Esophagus squamous epithelium (tissue), 5 donors: Measurements from ENCODE around the gene CLEC4F. TPM values are rescaled to one million over a fixed set of nuclear protein-coding genes. Genes with fewer than 3 reads are reported as not detected.
"Not testable (repeated sequence)": the region's sequence is repeated elsewhere in the genome, so short reads cannot be mapped to it uniquely, and the experiment has no call there.

Source experiments
- DNase-seq: peaks from one replicate; lab custom pipeline; 2025; lab: John Stamatoyannopoulos, UW
- H3K27ac ChIP-seq, 4 donors: fragments of 200-600 bp; sonication (generic); one replicate each; pipeline ENCODE4 v1.5.1; 2016 to 2019; ENCODE audit warnings: mild to moderate bottlenecking in 1 of 4
- H3K27me3 ChIP-seq, 4 donors: fragments of 200-600 bp; sonication (generic); 1 replicate in 3 of 4; 2 replicates in 1 of 4; pipeline versions ENCODE4 v1.5.1 to v1.6.0; 2017 to 2021; ENCODE audit warnings: antibody characterized with exemption in 1 of 4
- H3K36me3 ChIP-seq, 3 donors: fragments of 200-600 bp; sonication (generic); one replicate each; pipeline ENCODE4 v1.5.1; 2016 to 2019
- H3K4me1 ChIP-seq, 3 donors: fragments of 200-600 bp; sonication (generic); one replicate each; pipeline ENCODE4 v1.5.1; 2017 to 2019
- H3K4me3 ChIP-seq, 4 donors: fragments of 200-600 bp; sonication (generic); 1 replicate in 3 of 4; 2 replicates in 1 of 4; pipeline ENCODE4 v1.5.1; 2016 to 2019; ENCODE audit warnings: mild to moderate bottlenecking in 2 of 4, moderate library complexity in 1 of 4
- H3K9me3 ChIP-seq, 3 donors: fragments of 200-600 bp; sonication (generic); one replicate each; pipeline ENCODE4 v1.5.1; 2016 to 2019
- POLR2A ChIP-seq, 4 donors: fragments of 450-650 bp; IDR thresholded peaks; one replicate each; pipeline ENCODE4 v1.6.1; 2017; ENCODE audit warnings: antibody characterized with exemption in 4 of 4, mild to moderate bottlenecking in 4 of 4, moderate library complexity in 3 of 4
- WGBS, 2 donors: methylation state at CpG; one replicate each; pipeline ENCODE4 v1.1.5; 2018; 5-methylcytosine and 5-hydroxymethylcytosine counted together
- intact Hi-C: fragments of 100-400 bp; cut with DNase I; formaldehyde crosslinking; loops from one replicate; pipeline ENCODE4 v1.15.0; 2022
- total RNA-seq, 4 donors: library from RNA; depleted of rRNA; stranded (reverse); fragments of >200 nt; gene quantifications; one replicate each; pipeline ENCODE4 v1.1.0, GENCODE V29; 2016
- TF ChIP-seq, protein P1 (sequence below), 6 experiments: fragments of 450-650 bp in 4 of 6; fragments of 200-600 bp in 2 of 6; sonication (generic) in 2 of 6; IDR thresholded peaks; one replicate each; pipeline ENCODE4 v1.5.1; 2016 to 2019; ENCODE audit warnings: antibody characterized with exemption in 6 of 6, mild to moderate bottlenecking in 4 of 6, moderate library complexity in 4 of 6
- donor health status: DM: yes; HTN: yes; CAD: no.

CLEC4F gene
- total RNA-seq, 4 donors from 2014 or later, result 0.15 TPM; not detected in 3

DNA sequence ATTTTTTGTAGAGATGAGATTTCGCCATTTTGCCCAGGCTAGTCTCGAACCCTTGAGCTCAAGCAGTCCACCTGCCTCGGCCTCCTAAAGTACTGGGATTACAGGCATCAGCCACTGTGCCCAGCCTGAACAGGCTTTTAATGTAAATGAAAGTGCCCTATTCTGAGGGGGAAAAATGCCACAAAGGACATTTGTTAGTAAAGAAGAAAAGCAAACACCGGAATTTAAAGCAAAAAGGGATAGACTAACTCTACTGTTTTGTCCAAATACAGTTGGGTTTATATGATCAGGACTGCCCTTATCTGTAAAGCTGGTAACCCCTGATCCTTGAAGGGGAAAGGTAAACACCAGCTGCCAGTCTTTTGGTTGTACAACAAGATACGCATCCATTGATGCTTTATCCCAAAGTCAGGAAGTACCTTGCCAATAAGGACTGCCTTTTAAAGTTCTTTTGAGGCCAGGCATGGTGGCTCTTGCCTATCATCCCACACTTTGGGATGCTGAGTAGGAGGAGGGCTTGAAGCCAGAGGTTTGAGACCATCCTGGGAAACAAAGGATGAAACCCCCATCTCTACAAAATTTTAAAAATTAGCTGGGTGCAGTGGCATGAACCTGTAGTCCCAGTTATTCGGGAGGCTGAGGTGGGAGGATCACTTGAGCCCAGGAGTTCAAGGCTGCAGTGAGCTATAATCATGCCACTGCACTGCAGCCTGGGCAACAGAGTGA lies 13.1 kb downstream of the CLEC4F start:
- Histone ChIP-seq H3K27me3 (peaks cover 0 to 29% (median 0%) of the 10 kb centered on the region in 4 donors), H3K27ac (no peak overlapping the region), H3K4me3 (no peak overlapping the region), H3K36me3 (no peaks in the 10 kb centered on the region), H3K9me3 (no peaks in the 10 kb centered on the region), H3K4me1 (no peaks in the 10 kb centered on the region)
- no peak for TF ChIP-seq POLR2A (IDR thresholded peaks at IDR 0.05)
- TF ChIP-seq, protein P1, sequence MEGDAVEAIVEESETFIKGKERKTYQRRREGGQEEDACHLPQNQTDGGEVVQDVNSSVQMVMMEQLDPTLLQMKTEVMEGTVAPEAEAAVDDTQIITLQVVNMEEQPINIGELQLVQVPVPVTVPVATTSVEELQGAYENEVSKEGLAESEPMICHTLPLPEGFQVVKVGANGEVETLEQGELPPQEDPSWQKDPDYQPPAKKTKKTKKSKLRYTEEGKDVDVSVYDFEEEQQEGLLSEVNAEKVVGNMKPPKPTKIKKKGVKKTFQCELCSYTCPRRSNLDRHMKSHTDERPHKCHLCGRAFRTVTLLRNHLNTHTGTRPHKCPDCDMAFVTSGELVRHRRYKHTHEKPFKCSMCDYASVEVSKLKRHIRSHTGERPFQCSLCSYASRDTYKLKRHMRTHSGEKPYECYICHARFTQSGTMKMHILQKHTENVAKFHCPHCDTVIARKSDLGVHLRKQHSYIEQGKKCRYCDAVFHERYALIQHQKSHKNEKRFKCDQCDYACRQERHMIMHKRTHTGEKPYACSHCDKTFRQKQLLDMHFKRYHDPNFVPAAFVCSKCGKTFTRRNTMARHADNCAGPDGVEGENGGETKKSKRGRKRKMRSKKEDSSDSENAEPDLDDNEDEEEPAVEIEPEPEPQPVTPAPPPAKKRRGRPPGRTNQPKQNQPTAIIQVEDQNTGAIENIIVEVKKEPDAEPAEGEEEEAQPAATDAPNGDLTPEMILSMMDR (IDR thresholded peaks at IDR 0.05), result no peak
- 51 to 67% methylated on average over 5 to 6 of the region's 6 CpGs for WGBS, 2 donors
- intact Hi-C loops, result no loop called here
- DNase-seq, result no peak

DNA sequence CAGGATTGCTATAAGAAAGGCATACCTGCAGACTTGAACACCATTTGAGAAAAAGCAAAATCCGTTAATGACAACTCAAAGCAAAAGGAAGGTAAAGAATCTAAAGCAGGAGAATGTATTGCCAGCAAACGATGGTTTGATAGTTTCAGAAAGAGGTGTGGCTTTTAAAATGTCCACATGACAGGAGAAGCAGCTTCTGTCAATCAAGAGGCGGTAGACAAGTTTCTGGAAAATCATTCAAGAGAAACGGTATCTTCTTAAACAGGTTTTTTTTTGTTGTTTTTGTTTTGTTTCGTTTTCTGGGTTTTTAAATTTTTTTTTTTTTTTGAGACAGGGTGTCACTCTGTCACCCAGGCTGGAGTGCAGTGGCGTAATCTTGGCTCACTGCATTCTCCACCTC lies 13.8 kb downstream of the CLEC4F start:
- WGBS, 2 donors, result 38 to 43% methylated on average over 6 of the region's 6 CpGs
- intact Hi-C loops, result no loop called here

DNA sequence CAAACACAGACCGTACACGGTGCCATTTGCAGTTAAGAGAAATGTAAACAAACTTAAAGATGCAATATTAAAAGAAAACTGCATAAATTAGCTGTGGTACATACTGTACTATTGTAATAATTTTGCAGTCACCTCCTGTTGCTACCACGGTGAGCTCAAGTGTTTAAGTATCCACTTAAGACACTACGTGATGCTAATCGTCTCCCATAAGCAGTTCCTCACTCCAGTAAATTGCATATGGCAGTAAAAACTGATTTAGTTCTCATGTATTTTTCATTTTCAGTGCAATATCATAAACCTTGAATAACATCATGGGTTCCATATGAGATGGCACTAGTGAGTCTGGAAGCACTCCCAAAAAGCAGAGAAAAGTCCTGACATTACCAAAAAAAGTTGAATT lies 14.4 kb downstream of the CLEC4F start:
- Histone ChIP-seq H3K27me3 (peaks cover 0 to 31% (median 0%) of the 10 kb centered on the region in 4 donors), H3K27ac (no peak overlapping the region), H3K4me1 (no peaks in the 10 kb centered on the region), H3K9me3 (no peaks in the 10 kb centered on the region), H3K36me3 (no peaks in the 10 kb centered on the region), H3K4me3 (no peak overlapping the region)
- no peak for TF ChIP-seq POLR2A (IDR thresholded peaks at IDR 0.05)
- TF ChIP-seq, protein P1 (IDR thresholded peaks at IDR 0.05), result no peak
- no peak for DNase-seq
- WGBS, 2 donors, result 68 to 84% methylated on average over 5 of the region's 5 CpGs
- intact Hi-C loops, result no loop called here

More for the DNA sequence above, 13.8 kb downstream of the CLEC4F start:
- no peak overlapping the region for H3K4me3 ChIP-seq
- no peak for TF ChIP-seq POLR2A (IDR thresholded peaks at IDR 0.05)
- TF ChIP-seq, protein P1 (IDR thresholded peaks at IDR 0.05), result no peak
- no peaks in the 10 kb centered on the region for H3K36me3 ChIP-seq
- H3K27me3 ChIP-seq, result peaks cover 0 to 31% (median 0%) of the 10 kb centered on the region in 4 donors
- H3K27ac ChIP-seq, result no peak overlapping the region
- H3K9me3 ChIP-seq, result no peaks in the 10 kb centered on the region
- DNase-seq, result no peak
- H3K4me1 ChIP-seq, result no peaks in the 10 kb centered on the region

DNA sequence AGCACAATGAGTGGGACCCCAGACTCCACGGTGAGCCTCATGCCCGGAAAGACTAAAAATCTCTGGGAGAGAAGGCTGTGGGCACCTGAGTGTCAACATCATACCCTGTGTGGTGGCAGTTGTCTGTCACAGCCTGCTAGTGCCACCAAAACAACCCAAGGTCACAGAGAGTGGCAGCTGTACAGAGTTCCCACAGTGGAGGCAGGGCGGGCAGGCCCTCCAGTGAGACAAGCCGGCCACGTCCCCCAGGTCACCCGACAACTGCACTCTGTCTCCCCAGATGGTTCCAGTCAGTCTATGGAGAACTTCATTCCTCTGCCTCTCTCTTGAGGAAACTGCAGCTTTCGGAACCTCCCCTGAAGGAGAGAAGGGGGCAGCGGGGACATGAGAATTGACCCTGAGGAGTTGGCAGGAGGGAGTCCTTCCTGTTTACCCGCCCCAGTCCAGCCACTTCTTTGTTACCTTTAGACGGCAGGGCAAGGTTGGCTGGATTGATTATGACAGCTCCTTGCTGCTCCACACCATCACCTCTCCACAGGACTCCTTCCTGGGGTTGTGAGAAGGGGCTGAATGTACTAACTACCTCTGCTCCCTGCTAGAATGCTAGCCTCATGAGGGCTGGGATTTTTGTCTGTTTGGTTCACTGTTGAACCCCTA lies 18.7 kb downstream of the CLEC4F start:
- TF ChIP-seq, protein P1 (IDR thresholded peaks at IDR 0.05), result no peak
- no peak for TF ChIP-seq POLR2A (IDR thresholded peaks at IDR 0.05)
- WGBS, 2 donors, result 64 to 74% methylated on average over 5 of the region's 10 CpGs
- no peaks in the 10 kb centered on the region for H3K36me3 ChIP-seq

DNA sequence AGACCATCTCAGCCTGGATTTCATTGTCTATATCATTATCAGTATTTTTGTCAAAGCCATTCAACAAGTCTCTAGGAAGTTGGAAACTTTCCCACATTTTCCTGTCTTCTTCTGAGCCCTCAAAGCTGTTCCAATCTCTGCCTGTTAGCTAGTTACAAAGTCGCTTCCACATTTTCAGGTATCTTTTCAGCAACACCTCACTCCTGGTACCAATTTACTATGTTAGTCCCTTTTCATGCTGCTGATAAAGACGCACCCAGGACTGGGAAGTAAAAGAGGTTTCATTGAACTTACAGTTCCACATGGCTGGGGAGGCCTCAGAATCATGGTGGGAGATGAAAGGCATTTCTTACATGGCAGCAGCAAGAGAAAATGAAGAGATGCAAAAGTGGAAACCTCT lies 20.7 kb downstream of the CLEC4F start:
- H3K36me3 ChIP-seq, result no peaks in the 10 kb centered on the region
- H3K4me1 ChIP-seq, result no peaks in the 10 kb centered on the region
- no peak overlapping the region for H3K4me3 ChIP-seq
- H3K9me3 ChIP-seq, result no peaks in the 10 kb centered on the region
- H3K27me3 ChIP-seq, result peaks cover 0 to 36% (median 0%) of the 10 kb centered on the region in 4 donors
- no peak overlapping the region for H3K27ac ChIP-seq
- intact Hi-C loops, result no loop called here
- no peak for DNase-seq
- WGBS, 2 donors, result 64 to 86% methylated on average over 1 to 2 of the region's 2 CpGs
- TF ChIP-seq POLR2A (IDR thresholded peaks at IDR 0.05), result no peak
- TF ChIP-seq, protein P1 (IDR thresholded peaks at IDR 0.05), result no peak

More for the DNA sequence above, 18.7 kb downstream of the CLEC4F start:
- no peak overlapping the region for H3K4me3 ChIP-seq
- intact Hi-C loops, result no loop called here
- H3K4me1 ChIP-seq, result no peaks in the 10 kb centered on the region
- no peaks in the 10 kb centered on the region for H3K9me3 ChIP-seq
- no peak overlapping the region for H3K27ac ChIP-seq
- no peak for DNase-seq
- peaks cover 0 to 26% (median 0%) of the 10 kb centered on the region in 4 donors for H3K27me3 ChIP-seq

DNA sequence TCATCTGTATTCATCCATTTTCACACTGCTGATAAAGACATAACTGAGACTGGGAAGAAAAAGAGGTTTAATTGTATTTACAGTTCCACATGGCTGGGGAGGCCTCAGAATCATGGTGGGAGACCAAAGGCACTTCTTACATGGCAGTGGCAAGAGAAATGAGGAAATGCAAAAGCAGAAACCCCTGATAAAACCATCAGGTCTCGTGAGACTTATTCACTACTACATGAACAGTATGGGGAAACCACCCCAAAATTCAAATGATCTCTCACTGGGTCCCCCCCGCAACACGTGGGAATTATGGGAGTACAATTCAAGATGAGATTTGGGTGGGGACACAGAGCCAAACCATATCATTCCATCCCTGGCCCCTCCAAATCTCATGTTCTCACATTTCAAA lies 22.4 kb downstream of the CLEC4F start:
- H3K9me3 ChIP-seq, H3K36me3 ChIP-seq, intact Hi-C loops, DNase-seq, H3K27ac ChIP-seq, H3K4me1 ChIP-seq, H3K4me3 ChIP-seq: not testable (repeated sequence)
- WGBS, 2 donors, result 58 to 72% methylated on average over 3 of the region's 3 CpGs
- peaks cover 0 to 53% (median 0%) of the 10 kb centered on the region in 4 donors for H3K27me3 ChIP-seq
